Measurements from ENCODE around the gene PHACTR1. TPM values are rescaled to one million over a fixed set of nuclear protein-coding genes. Genes with fewer than 3 reads are reported as not detected.
"Not testable (repeated sequence)": the region's sequence is repeated elsewhere in the genome, so short reads cannot be mapped to it uniquely, and the experiment has no call there.

The PHACTR1 gene
- total RNA-seq, 1 donor from 2014 or later: 1.0 TPM

GRCh38 chr6:13303668-13304017 lies 587.1 kb downstream of the PHACTR1 start:
- DNase-seq (ENCODE audit: low read depth in 2 of 2): peak in 1 of 2 donors; percentile 78

DNA sequence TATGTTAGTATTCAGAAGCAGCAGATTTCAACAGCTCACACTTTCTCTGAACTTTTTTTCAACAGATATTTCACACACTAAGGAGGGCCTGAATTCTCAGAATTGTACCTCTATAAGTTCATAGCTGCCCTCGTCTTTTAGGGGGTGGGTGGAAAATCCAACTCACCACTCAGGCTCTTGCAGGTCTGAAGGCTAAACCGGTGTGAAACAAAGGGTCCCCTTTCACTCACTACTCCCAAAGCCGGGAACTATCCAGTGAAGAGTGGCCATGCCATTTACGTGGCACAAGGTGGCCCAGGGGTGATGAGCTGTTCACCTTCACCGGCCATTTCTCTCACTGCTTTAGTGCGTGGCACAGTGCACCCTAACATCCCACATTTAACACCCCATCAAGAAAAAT lies 587.5 kb downstream of the PHACTR1 start:
- DNase-seq (ENCODE audit: low read depth in 2 of 2): no peak

DNA sequence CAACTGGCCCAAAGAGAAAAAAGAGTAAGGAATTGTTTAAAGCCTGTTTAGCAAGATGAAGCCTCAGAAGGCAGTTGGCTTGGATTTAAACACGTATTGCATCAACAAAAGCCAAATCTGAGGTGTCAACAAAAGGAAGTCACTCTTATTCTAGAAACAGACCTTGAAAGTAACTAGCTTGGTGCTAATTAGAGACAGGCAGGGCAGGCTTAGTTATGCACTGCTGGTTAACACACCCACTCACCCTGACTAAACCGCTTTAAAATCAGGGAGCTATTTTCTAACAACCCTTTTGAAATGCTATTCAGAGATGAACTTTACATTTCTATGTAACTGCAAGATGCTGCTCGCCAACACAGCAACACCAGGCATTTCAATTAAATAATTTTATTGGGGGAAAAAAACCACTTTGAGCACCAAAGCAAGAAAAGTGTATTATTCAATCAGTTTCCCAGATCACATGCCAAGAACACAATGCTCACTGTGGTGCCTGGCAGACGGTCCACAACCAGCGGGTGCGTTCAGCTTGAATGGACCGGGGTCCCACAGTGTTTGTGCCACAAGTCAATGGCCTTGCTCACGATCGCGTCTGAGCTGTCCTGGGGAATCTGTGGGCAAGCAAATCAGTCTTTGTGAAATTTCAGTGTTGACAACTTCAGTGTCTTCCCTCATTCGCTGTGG lies 588.2 kb downstream of the PHACTR1 start:
- DNase-seq (ENCODE audit: low read depth in 2 of 2): no peak

GRCh38 chr6:13305288-13305687 lies 588.7 kb downstream of the PHACTR1 start:
- no peak for DNase-seq (ENCODE audit: low read depth in 2 of 2)

DNA sequence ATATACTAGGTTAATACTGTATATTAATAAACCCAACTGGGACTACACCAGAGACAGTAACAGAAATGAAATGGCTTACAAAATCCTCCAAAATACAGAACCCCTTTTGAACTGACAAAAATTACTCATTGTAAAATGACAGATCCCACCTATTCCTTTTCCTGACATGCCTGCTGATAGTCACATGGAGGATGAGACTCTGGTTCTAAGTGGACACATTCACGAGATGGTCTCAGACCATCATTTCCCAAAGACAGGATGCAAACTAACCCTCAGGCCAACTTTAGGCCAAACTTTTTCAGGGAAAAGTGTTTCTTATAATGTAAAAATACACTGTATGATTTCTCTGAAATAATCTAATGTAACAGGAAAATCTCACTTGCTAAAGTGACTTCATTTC lies 589.2 kb downstream of the PHACTR1 start:
- no peak for DNase-seq (ENCODE audit: low read depth in 2 of 2)

DNA sequence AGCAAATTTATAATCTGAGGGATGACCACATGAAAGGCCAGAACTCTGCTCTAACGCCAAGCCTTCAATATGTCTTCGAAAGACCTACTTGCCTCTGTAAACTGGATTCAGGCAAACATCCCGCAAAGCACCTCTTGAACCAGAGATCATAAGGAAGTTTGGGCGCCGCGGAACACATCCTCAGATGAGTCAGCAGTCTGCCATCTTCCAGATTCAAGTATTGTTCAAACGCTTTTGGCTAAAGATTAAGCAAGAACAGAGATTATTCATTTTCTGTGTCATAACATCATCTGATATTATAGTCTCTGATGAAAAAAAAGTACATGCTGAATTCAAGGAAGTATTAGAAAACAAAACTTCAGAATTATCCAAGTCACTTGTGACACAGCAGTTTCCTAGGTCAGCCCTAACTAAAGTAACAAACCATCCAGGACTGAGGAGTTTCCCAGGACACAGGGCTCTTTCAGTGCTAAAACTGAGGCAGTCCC lies 591.0 kb downstream of the PHACTR1 start:
- DNase-seq (ENCODE audit: low read depth in 2 of 2): peak in 1 of 2 donors; percentile 87

GRCh38 chr6:13308332-13308731 lies 591.8 kb downstream of the PHACTR1 start:
- DNase-seq (ENCODE audit: low read depth in 2 of 2): no peak

- DNase-seq (ENCODE audit: low read depth in 2 of 2): no peak
Measured at GRCh38 chr6:13311155-13311554, 594.6 kb downstream of the PHACTR1 start.

- no peak for DNase-seq (ENCODE audit: low read depth in 2 of 2)
Measured at GRCh38 chr6:13314806-13315205, 598.2 kb downstream of the PHACTR1 start.

- no peak for DNase-seq (ENCODE audit: low read depth in 2 of 2)
Measured at GRCh38 chr6:13315896-13316295, 599.3 kb downstream of the PHACTR1 start.

DNA sequence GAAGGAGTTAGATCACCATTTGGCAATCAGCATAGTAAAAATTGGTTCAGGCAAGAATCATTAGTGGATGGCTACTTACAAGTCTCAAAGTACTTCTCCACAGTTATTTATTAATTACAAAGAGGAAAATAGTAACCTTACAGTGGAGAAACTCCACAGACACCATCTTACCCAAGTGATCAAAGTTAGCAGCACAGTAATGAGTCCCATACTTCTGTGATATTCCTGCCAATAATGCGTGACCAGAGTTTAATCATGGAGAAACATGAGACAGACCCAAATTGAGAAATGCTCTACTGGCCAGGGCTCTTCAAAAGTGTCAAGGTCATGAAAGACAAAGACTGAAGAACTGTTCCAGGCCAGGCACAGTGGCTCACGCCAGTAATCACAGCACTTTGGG lies 602.3 kb downstream of the PHACTR1 start:
- DNase-seq (ENCODE audit: low read depth in 2 of 2): no peak

DNA sequence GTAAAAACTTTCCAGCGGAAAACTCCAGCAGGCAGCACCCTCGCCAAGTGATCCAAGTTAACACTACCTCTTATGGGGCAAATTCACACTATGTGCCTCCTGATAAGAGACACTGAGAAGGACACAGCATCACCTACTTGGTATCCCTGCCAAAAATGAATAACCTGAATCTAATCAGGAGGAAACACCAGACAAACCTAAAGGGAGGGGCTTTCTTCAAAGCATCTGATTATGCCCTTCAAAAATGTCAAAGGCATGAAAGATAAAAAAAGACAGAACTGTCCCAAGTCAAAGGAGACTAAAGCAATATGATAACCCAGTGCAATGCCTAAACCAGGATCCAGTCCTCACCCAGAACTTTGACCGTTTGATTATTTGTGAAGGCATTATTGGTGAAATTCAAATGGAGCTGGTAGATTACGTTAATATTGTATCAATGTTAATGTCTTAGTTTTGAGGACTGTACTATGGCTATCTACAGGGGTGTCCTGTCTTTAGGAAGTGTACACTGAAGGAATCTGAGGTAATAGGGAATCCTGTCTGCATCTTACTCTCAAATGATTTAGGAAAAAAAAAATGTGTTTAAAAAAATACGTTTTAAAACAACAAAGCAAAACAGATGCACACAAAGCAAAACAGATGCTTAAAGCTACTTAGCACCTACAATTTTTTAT lies 603.5 kb downstream of the PHACTR1 start:
- DNase-seq (ENCODE audit: low read depth in 2 of 2): no peak

DNA sequence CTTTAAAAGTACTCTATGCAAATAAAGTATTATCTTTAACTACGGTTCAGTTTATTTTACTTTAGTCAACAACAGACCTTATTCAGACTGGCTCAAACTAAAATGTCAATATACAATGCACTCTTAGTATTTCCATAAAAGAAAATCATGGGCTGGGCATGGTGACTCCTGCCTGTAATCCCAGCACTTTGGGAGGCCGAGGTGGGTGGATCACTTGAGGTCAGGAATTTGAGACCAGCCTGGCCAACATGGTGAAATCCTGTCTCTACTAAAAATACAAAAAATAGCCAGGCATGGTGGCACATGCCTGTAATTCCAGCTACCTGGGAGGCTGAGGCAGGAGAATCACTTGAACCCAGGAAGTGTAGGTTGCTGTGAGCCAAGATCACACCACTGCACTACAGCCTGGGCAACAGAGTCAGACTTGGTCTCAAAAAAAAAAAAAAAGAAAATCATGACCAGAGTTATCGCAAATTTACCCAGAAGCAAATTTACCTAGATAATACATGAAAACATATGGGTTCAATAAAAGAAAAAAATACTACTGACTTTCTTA lies 609.5 kb downstream of the PHACTR1 start:
- not testable (repeated sequence) for DNase-seq (ENCODE audit: low read depth in 2 of 2)

DNA sequence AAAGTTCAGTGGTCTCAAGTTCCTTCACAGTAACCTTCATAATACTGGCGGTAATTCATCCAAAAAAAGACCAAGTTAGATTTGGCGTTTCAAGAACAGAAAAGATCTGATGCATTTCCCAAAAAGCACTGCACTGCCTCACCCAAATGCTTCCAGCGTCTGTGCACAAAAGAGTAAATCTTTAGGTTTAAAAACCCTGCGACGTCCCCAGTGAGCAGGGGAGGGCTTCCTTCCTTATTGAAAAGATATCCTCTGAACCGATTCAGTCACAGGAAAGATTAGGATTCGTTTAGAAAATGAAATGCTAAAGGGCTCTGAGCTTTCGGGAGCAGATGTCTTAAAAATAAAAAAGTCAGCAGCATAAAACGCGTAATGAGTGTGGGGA lies 611.1 kb downstream of the PHACTR1 start:
- no peak for DNase-seq (ENCODE audit: low read depth in 2 of 2)

- peak; percentile 74 to 93 for DNase-seq (ENCODE audit: low read depth in 2 of 2)
Measured at GRCh38 chr6:13328076-13328874, 611.7 kb downstream of the PHACTR1 start, which contains the start of gene TBC1D7. TSS of gene TBC1D7 (minus strand) at chr6:13328537. CDS start at chr6:13326898, 1,639 bp downstream.

GRCh38 chr6:13328875-13329183 lies 612.3 kb downstream of the PHACTR1 start:
- no peak for DNase-seq (ENCODE audit: low read depth in 2 of 2)

DNA sequence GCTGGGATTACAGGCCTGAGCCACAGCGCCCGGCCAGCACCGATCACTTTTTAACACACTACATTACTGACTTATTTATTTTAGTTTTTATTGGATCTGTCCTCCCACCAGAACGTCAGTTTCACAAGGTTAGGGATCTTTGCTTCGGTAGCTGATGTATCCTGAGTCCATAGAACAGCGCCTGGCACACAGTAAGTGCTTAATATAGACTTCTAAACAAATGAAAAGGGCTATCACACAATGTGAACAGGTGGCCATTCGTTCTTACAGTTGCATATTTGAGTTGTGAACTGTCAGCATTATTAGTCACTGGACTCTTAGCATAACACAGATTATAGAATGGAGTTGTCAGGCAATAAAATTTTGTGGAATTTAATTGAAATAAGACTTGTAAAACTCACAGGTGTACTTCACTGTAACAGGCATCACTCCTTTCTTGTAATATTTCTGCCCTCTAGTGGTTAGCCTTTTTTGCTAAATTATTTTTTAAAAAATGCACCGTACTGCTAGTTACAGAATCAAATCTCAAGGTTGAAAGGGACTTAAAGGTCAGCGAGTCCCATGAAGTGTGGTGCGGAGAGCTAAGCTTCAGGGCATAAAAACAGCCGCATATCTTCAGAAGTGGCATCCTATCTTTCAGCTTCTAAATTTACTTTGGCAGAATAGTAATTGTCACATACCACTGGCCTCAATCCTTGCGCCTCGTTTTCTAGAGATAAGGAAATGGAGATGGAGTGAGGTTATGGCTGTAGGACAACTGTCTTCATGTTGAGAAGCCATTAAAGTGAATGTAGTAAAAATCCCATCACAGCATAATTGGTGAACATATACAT lies 615.2 kb downstream of the PHACTR1 start:
- DNase-seq (ENCODE audit: low read depth in 2 of 2): peak in 1 of 2 donors; percentile 37

- DNase-seq (ENCODE audit: low read depth in 2 of 2): no peak
Measured at GRCh38 chr6:13332349-13332706, 615.8 kb downstream of the PHACTR1 start.

DNA sequence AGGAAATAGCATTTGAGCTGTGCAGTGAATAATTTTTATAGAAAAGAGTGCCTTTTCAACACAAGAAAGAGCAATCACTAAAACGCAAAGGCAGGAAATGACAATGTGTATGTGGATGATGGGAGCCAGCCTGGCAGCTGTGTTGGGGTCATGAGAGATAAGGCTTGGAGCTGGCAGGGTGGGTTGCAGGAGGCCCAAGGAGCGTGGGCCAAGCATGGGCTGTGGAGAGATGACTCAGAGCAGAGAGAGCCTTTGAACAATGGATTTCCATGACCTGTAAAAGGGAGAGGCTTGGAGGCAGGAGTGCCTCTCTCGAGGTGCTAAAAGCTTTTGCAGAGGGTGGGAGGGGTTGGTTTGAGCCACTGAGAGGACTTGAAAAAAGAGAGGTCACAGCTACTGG lies 618.4 kb downstream of the PHACTR1 start:
- DNase-seq (ENCODE audit: low read depth in 2 of 2): peak in 1 of 2 donors; percentile 90

GRCh38 chr6:13336553-13336952 lies 620.0 kb downstream of the PHACTR1 start:
- peak; percentile 55 to 77 for DNase-seq (ENCODE audit: low read depth in 2 of 2)

GRCh38 chr6:13338038-13338437 lies 621.5 kb downstream of the PHACTR1 start:
- no peak for DNase-seq (ENCODE audit: low read depth in 2 of 2)

Data from dermis microvascular lymphatic vessel endothelial cell (primary cell).